Measurements from ENCODE around the gene CFAP65. TPM values are rescaled to one million over a fixed set of nuclear protein-coding genes. Genes with fewer than 3 reads are reported as not detected.
A peak's percentile ranks its signal among the peaks of the same experiment; 100 is the strongest.

CFAP65 gene
- total and polyA plus RNA-seq, 2 of the 13 experiments (the other 11 are each of a cell fraction or from before 2014, with no cell fraction given) = 0.05 TPM; not detected in 1

DNA sequence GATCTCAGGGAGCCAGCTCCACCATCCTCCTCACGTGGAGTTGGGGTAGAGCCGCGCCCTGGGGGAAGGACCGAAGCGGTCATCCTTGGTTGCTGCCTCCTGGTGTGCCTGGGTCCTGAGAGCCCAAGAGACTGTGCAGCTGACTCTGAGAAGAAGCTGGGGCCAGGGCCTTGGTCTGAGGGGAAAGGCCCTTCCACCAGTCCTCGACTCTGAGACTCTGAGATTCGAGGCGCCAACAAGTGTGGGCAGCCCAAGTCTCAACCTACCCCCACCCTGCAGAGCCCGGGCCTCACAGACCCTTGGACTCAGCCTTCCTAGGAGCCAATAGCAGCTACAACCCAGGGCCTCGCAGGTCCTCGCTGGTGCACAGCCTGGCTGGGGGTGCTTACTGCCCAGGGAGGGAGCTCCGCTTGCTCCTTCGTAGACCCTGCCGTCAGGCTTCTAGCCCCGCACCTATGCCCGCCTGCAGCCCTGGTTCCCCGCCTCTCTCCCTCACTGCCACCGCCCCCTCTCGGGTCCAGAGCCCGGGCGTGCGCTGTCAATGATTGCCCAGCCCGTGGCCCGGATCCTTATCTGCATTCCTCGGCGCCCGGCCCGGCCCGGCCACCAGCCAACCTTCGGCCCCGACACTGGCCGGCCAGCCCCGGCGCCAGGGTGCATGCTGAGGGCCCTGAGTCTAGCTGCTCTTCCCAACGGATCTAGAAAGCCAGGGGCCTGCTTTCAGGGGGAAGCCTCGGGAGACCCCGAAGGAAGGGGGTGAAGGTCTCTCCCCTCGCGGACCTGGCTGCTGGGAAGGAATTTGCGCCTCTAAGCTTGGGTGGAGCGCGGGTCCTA lies 17.4 kb upstream of the CFAP65 start (continued):
- TF ChIP-seq ZNF331 (CRISPR knock-in tag; IDR thresholded peaks at IDR 0.05) = peak; percentile 55; the same call in 1 of the 2 replicates
- TF ChIP-seq, protein P1, sequence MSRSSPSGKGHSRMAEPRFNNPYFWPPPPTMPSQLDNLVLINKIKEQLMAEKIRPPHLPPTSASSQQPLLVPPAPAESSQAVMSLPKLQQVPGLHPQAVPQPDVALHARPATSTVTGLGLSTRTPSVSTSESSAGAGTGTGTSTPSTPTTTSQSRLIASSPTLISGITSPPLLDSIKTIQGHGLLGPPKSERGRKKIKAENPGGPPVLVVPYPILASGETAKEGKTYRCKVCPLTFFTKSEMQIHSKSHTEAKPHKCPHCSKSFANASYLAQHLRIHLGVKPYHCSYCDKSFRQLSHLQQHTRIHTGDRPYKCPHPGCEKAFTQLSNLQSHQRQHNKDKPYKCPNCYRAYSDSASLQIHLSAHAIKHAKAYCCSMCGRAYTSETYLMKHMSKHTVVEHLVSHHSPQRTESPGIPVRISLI (CRISPR knock-in tag; IDR thresholded peaks at IDR 0.05; ENCODE audit: borderline replicate concordance) = peak; percentile 28; the same call in 1 of the 2 replicates
- peak; percentile 62; the same call in 1 of the 2 replicates for TF ChIP-seq NFAT5 (CRISPR knock-in tag; IDR thresholded peaks at IDR 0.05)
- peak; percentile 29; the same call in 1 of the 2 replicates for TF ChIP-seq MIER3 (CRISPR knock-in tag; IDR thresholded peaks at IDR 0.05; ENCODE audit: borderline replicate concordance)
- TF ChIP-seq HNF1B (CRISPR knock-in tag; IDR thresholded peaks at IDR 0.05) = peak; percentile 99
- no peak for TF ChIP-seq JUNB (CRISPR knock-in tag; IDR thresholded peaks at IDR 0.05; ENCODE audit: borderline replicate concordance)
- TF ChIP-seq, protein P2, sequence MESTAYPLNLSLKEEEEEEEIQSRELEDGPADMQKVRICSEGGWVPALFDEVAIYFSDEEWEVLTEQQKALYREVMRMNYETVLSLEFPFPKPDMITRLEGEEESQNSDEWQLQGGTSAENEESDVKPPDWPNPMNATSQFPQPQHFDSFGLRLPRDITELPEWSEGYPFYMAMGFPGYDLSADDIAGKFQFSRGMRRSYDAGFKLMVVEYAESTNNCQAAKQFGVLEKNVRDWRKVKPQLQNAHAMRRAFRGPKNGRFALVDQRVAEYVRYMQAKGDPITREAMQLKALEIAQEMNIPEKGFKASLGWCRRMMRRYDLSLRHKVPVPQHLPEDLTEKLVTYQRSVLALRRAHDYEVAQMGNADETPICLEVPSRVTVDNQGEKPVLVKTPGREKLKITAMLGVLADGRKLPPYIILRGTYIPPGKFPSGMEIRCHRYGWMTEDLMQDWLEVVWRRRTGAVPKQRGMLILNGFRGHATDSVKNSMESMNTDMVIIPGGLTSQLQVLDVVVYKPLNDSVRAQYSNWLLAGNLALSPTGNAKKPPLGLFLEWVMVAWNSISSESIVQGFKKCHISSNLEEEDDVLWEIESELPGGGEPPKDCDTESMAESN (CRISPR knock-in tag; conservative IDR thresholded peaks at IDR 0.05) = peak; percentile 79; the same call in 1 of the 2 replicates
- TF ChIP-seq NR2F1 (CRISPR knock-in tag; IDR thresholded peaks at IDR 0.05) = no peak
- TF ChIP-seq ZNF205 (CRISPR knock-in tag; IDR thresholded peaks at IDR 0.05) = 0 out of 2 replicates have a peak, but pooled peaks have one; percentile 72
- no peak for TF ChIP-seq TRIM24 (CRISPR knock-in tag; IDR thresholded peaks at IDR 0.05)
- TF ChIP-seq ZNF605 (CRISPR knock-in tag; IDR thresholded peaks at IDR 0.05) = peak; percentile 12; the same call in 1 of the 2 replicates
- TF ChIP-seq, protein P3, sequence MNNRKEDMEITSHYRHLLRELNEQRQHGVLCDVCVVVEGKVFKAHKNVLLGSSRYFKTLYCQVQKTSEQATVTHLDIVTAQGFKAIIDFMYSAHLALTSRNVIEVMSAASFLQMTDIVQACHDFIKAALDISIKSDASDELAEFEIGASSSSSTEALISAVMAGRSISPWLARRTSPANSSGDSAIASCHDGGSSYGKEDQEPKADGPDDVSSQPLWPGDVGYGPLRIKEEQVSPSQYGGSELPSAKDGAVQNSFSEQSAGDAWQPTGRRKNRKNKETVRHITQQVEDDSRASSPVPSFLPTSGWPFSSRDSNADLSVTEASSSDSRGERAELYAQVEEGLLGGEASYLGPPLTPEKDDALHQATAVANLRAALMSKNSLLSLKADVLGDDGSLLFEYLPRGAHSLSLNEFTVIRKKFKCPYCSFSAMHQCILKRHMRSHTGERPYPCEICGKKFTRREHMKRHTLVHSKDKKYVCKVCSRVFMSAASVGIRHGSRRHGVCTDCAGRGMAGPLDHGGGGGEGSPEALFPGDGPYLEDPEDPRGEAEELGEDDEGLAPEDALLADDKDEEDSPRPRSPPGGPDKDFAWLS (CRISPR knock-in tag; IDR thresholded peaks at IDR 0.05; ENCODE audit: borderline replicate concordance) = peak; percentile 83; the same call in 1 of the 2 replicates
- TF ChIP-seq, protein P4, sequence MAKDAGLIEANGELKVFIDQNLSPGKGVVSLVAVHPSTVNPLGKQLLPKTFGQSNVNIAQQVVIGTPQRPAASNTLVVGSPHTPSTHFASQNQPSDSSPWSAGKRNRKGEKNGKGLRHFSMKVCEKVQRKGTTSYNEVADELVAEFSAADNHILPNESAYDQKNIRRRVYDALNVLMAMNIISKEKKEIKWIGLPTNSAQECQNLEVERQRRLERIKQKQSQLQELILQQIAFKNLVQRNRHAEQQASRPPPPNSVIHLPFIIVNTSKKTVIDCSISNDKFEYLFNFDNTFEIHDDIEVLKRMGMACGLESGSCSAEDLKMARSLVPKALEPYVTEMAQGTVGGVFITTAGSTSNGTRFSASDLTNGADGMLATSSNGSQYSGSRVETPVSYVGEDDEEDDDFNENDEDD (CRISPR knock-in tag; IDR thresholded peaks at IDR 0.05; ENCODE audit: borderline replicate concordance) = peak; percentile 47
- TF ChIP-seq KDM6A (CRISPR knock-in tag; IDR thresholded peaks at IDR 0.05; ENCODE audit: low read depth) = 0 out of 2 replicates have a peak, but pooled peaks have one; percentile 43

Data from HepG2 (cell line).